ENCODE results near the gene ARHGAP18. TPM values are rescaled to one million over a fixed set of nuclear protein-coding genes. Genes with fewer than 3 reads are reported as not detected.

Gene ARHGAP18
- total RNA-seq, 1 experiment from 2014 or later = 2.4 TPM

- DNase-seq = no peak
- Mint-ChIP-seq H3K27me3 (ENCODE audit: low read depth) (no peaks in the 10 kb centered on the region), H3K36me3 (ENCODE audit: insufficient read depth in 1 of 3, low read depth in 3 of 3) (no peaks in the 10 kb centered on the region), H3K27ac (no peak overlapping the region), H3K9me3 (no peaks in the 10 kb centered on the region), H3K4me3 (no peak overlapping the region), H3K4me1 (peaks cover 4% of the 10 kb centered on the region in 2 experiments)
- H3K4me1 ChIP-seq (ENCODE audit: insufficient read depth, low read length) = no peaks in the 10 kb centered on the region; the same call in 1 of the 2 replicates
- no peak overlapping the region for H3K9ac ChIP-seq (ENCODE audit: extremely low read depth, insufficient read length, low read length)
- no peaks in the 10 kb centered on the region for H3K9me3 ChIP-seq (ENCODE audit: control insufficient read depth, low read depth, low read length)
- H2BK20ac ChIP-seq (ENCODE audit: low read depth, low read length, poor library complexity, severe bottlenecking) = no peak overlapping the region
- no peak overlapping the region for H4K91ac ChIP-seq (ENCODE audit: insufficient read length, low read depth, low read length)
- H3K23me2 ChIP-seq (ENCODE audit: insufficient read length, low read depth, low read length, poor library complexity, severe bottlenecking) = no peaks in the 10 kb centered on the region
- no peak overlapping the region for H3K4ac ChIP-seq (ENCODE audit: low read depth, low read length)
- no CpG with 5 or more reads among the region's 2 CpGs for WGBS (ENCODE audit: extremely low coverage, insufficient read length, low lambda C conversion rate)
- H2BK5ac ChIP-seq (ENCODE audit: insufficient read length, low read length) = no peak overlapping the region
- no peaks in the 10 kb centered on the region for H4K20me1 ChIP-seq (ENCODE audit: control insufficient read depth, insufficient read depth, insufficient read length)
- H4K5ac ChIP-seq (ENCODE audit: insufficient read length, low read depth, low read length) = no peak overlapping the region
- H3K14ac ChIP-seq (ENCODE audit: insufficient read depth, low read length) = no peak overlapping the region
- H3K56ac ChIP-seq (ENCODE audit: insufficient read length, low read depth, low read length) = no peak overlapping the region
- no peak overlapping the region for H2AFZ ChIP-seq (ENCODE audit: low read length)
- H3K27me3 ChIP-seq (ENCODE audit: insufficient read depth, low read length) = no peaks in the 10 kb centered on the region
- no peak overlapping the region for H3K23ac ChIP-seq (ENCODE audit: insufficient read length, low read depth, low read length)
- H3T11ph ChIP-seq (ENCODE audit: low read length) = no peak overlapping the region
- H3K18ac ChIP-seq (ENCODE audit: insufficient read length, low read depth, low read length) = no peak overlapping the region
- no peak overlapping the region for H2AK5ac ChIP-seq (ENCODE audit: insufficient read length, low read length)
- no peaks in the 10 kb centered on the region for H3K79me1 ChIP-seq (ENCODE audit: insufficient read depth, low read depth, low read length, poor library complexity, severe bottlenecking)
- H3K27ac ChIP-seq (ENCODE audit: insufficient read length, low read depth, low read length) = no peak overlapping the region
- no peak overlapping the region for H2BK12ac ChIP-seq (ENCODE audit: insufficient read length, low read depth, low read length)
- H2BK15ac ChIP-seq (ENCODE audit: low read depth, low read length) = no peak overlapping the region
- no peaks in the 10 kb centered on the region for H3K79me2 ChIP-seq (ENCODE audit: insufficient read depth, low read length)
- no peak overlapping the region for H3K4me2 ChIP-seq (ENCODE audit: insufficient read depth, insufficient read length, low read length)
- TF ChIP-seq, protein P1, sequence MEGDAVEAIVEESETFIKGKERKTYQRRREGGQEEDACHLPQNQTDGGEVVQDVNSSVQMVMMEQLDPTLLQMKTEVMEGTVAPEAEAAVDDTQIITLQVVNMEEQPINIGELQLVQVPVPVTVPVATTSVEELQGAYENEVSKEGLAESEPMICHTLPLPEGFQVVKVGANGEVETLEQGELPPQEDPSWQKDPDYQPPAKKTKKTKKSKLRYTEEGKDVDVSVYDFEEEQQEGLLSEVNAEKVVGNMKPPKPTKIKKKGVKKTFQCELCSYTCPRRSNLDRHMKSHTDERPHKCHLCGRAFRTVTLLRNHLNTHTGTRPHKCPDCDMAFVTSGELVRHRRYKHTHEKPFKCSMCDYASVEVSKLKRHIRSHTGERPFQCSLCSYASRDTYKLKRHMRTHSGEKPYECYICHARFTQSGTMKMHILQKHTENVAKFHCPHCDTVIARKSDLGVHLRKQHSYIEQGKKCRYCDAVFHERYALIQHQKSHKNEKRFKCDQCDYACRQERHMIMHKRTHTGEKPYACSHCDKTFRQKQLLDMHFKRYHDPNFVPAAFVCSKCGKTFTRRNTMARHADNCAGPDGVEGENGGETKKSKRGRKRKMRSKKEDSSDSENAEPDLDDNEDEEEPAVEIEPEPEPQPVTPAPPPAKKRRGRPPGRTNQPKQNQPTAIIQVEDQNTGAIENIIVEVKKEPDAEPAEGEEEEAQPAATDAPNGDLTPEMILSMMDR (conservative IDR thresholded peaks at IDR 0.05) = no peak
- no peak overlapping the region for H4K8ac ChIP-seq (replicated peaks; ENCODE audit: insufficient read length, low read depth, low read length)
- H2BK120ac ChIP-seq (ENCODE audit: low read depth, low read length, poor library complexity, severe bottlenecking) = no peak overlapping the region
These were observed 49.7 kb downstream of the ARHGAP18 start for GRCh38 chr6:129660346-129660676.
